LNCaP clone FGC (cell line): Measurements from ENCODE around the gene CCT5.

Experiments
- DNase-seq: peaks from one replicate; pipeline ENCODE4 v3.0.0-alpha.2; 2011; ENCODE audit warnings: low read depth
- H3K4me3 ChIP-seq: 2 replicates; pipeline ENCODE4 v1.5.1; 2011; ENCODE audit warnings: mild to moderate bottlenecking, low read depth, low read length, control low read depth
- TF ChIP-seq, protein P1 (sequence below): IDR thresholded peaks from 2 replicates; pipeline ENCODE4 v1.5.1; 2012; ENCODE audit warnings: mild to moderate bottlenecking; ENCODE audit not compliant: control insufficient read depth, insufficient read depth; ENCODE audit errors: extremely low read depth

Gene CCT5

GRCh38 chr5:10289991-10290390, 39.9 kb downstream of the CCT5 start:
- no peak for DNase-seq
- TF ChIP-seq, protein P1, sequence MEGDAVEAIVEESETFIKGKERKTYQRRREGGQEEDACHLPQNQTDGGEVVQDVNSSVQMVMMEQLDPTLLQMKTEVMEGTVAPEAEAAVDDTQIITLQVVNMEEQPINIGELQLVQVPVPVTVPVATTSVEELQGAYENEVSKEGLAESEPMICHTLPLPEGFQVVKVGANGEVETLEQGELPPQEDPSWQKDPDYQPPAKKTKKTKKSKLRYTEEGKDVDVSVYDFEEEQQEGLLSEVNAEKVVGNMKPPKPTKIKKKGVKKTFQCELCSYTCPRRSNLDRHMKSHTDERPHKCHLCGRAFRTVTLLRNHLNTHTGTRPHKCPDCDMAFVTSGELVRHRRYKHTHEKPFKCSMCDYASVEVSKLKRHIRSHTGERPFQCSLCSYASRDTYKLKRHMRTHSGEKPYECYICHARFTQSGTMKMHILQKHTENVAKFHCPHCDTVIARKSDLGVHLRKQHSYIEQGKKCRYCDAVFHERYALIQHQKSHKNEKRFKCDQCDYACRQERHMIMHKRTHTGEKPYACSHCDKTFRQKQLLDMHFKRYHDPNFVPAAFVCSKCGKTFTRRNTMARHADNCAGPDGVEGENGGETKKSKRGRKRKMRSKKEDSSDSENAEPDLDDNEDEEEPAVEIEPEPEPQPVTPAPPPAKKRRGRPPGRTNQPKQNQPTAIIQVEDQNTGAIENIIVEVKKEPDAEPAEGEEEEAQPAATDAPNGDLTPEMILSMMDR: no peak
- H3K4me3 ChIP-seq: no peak overlapping the region

DNA sequence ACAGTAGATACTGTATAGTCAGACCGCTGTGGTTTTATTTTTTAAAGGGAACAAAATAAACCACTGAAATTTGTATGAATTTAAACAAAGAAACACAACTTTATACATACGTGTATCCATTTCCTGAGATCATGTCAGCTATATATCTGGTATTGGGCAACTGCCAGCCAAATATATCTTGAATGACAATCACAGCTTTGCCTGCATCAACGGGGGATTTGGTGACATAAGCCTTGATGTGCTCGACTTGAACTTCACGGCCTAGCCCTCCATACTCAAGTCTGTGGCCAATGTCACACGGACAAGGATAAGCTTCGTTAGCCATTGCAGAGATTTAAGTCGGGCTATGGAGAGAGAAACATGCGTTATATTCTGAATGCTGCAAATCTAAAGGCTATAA, 40.4 kb downstream of the CCT5 start:
- no peak overlapping the region for H3K4me3 ChIP-seq
- TF ChIP-seq, protein P1: no peak
- no peak for DNase-seq

- no peak for DNase-seq
- TF ChIP-seq, protein P1: no peak
Measured at GRCh38 chr5:10291692-10292339, 41.7 kb downstream of the CCT5 start.

GRCh38 chr5:10293907-10294662, 44.0 kb downstream of the CCT5 start:
- no peak for DNase-seq
- no peak overlapping the region for H3K4me3 ChIP-seq
- TF ChIP-seq, protein P1: no peak

More at GRCh38 chr5:10291692-10292339, 41.7 kb downstream of the CCT5 start:
- H3K4me3 ChIP-seq: no peak overlapping the region

DNA sequence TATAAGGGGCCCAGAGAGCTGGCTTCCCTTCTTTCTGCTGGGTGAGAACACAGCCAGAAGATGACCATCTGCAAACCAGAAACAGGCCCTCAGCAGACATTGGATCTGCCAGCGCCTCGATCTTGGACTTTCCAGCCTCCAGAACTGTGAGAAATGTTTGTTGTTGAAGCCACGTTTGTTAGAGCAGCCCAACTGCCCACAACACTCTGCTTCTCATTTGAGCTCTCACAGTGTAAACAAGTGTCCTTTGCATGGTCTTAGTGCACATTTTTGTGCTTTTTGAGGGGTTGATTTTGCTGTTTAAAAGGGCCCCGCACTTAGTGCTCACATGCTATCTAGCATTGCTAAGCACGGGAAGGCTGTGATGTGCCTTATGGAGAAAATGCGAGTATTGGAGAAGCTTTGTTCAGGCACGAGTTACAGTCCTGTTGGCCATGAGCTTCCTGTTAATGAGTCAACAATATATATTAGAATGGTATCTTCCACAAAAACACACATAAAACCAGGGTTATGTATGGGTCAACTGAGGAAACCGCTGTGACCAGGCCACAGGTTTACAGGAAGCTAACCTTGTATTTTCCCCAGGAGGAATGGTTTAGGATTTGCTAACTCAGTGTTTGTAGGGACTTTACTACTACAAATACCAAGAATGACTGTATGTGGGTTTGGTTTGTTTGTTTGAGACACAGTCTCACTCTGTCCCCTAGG, 45.7 kb downstream of the CCT5 start:
- TF ChIP-seq, protein P1: no peak
- DNase-seq: no peak
- H3K4me3 ChIP-seq: no peak overlapping the region

- TF ChIP-seq, protein P1: no peak
- no peak overlapping the region for H3K4me3 ChIP-seq
- DNase-seq: no peak
Measured at GRCh38 chr5:10297646-10298204, 47.6 kb downstream of the CCT5 start.
